Fibroblast of mammary gland (primary cell): ENCODE data around the gene RPS19BP1.

ENCODE experiments used
- DNase-seq: peaks from one replicate; pipeline ENCODE4 v3.0.0-alpha.2; 2010; ENCODE audit warnings: low read depth
- H3K4me3 ChIP-seq: 2 replicates; pipeline ENCODE4 v1.5.1; 2011; ENCODE audit warnings: low read depth, mild to moderate bottlenecking, low read length, moderate library complexity; ENCODE audit not compliant: control insufficient read depth
- TF ChIP-seq, protein P1 (sequence below): conservative IDR thresholded peaks from 2 replicates; pipeline ENCODE4 v1.5.1; 2011; ENCODE audit warnings: low read depth, low read length, inconsistent platforms; ENCODE audit not compliant: control insufficient read depth, insufficient read depth

The RPS19BP1 gene

DNA sequence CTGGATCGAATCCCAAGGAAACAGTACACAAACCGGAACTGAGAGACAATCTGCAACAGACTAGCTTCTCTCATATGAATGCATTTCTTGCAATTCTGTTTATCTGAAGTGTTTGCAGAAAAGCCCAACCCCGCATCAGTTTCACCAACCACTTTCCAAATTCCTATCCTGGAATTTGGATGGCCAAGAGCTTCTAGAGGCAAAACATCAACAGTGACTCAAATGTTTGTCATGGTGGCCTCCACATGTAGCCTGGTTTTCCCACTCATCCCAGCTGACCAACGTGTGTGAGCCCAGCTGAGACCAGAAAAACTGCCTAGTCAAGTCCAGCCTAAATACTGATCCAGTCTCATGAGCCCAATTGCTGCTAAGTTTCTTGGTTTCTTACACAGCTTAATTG is 38.8 kb downstream of the RPS19BP1 start:
- DNase-seq: peak; percentile 92
- TF ChIP-seq, protein P1, sequence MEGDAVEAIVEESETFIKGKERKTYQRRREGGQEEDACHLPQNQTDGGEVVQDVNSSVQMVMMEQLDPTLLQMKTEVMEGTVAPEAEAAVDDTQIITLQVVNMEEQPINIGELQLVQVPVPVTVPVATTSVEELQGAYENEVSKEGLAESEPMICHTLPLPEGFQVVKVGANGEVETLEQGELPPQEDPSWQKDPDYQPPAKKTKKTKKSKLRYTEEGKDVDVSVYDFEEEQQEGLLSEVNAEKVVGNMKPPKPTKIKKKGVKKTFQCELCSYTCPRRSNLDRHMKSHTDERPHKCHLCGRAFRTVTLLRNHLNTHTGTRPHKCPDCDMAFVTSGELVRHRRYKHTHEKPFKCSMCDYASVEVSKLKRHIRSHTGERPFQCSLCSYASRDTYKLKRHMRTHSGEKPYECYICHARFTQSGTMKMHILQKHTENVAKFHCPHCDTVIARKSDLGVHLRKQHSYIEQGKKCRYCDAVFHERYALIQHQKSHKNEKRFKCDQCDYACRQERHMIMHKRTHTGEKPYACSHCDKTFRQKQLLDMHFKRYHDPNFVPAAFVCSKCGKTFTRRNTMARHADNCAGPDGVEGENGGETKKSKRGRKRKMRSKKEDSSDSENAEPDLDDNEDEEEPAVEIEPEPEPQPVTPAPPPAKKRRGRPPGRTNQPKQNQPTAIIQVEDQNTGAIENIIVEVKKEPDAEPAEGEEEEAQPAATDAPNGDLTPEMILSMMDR: no peak
- H3K4me3 ChIP-seq: no peak overlapping the region

DNA sequence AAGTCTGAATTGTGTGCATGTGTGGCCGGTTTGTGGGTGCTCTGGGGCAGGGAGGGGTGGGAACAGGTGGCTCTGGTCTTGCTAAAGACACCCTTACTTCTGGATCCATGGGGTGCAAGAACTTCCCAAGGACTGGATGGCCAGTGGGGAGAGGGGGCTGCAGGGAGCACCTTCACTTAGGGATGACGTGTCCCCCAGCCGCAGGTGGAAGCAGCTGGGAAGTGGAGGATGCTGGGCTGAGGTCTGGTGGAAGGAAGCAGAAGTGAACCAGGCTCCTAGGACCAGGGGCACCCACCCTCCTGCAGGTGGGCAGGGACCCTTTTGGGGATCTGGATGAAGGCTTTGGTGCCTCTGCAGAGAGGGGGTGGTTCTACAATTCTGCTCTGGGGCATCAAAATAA is 40.4 kb downstream of the RPS19BP1 start:
- DNase-seq: no peak
- TF ChIP-seq, protein P1: no peak
- H3K4me3 ChIP-seq: no peak overlapping the region

DNA sequence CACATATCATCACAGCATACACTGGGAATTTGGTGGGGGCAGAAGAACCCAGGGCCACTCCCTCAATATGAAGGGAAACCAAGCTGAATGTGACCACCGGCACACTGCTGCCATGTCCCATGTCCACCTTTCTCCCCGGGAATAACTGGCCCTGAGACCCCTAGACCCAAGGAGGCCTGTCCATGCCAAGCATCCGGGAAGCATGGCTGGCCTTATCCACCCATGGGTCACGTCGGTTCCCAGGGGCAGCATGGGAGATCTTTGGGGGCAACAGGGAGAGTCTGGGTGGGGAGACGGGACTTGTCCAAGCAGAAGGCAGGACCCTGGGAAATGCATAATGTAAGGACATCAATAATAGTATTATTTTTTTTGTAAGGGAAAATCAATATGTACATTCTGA is 40.9 kb downstream of the RPS19BP1 start:
- no peak overlapping the region for H3K4me3 ChIP-seq
- TF ChIP-seq, protein P1: no peak
- DNase-seq: no peak

DNA sequence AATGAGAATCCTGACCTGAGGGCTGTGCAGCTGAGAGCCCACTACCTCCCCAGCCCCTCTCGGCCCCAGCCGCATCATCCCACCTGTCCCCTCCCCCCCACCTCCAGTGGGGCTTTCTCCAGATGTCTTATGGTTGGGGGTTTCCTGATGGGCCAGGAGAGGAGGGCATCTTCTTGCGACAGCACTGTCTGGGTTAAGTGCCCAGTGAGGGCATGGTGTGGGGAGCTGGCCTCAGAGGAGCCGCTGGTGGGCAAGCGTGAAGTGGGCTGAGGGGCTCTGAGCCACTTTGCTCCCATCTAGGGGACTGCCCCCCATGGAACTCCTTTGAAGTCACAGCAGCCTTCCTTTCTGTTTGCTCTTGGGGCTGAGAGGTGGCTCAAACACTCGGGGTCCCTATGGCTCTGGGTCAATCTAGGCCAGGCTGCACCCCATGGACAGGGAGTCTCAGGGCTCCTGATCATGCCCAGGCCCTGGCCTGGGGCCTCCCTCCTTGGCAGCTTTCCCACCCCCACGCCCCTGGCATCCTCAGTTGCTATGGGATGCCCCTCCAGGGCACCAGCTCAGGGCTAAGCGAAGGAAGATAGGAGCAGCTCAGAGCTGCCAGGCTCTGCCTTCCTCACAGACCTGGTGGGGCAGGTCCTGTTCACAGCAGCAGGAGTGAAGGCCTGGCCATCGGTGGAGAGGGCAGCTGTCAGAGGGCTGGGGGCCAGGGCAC is 41.4 kb downstream of the RPS19BP1 start:
- TF ChIP-seq, protein P1: no peak
- no peak overlapping the region for H3K4me3 ChIP-seq
- DNase-seq: no peak

DNA sequence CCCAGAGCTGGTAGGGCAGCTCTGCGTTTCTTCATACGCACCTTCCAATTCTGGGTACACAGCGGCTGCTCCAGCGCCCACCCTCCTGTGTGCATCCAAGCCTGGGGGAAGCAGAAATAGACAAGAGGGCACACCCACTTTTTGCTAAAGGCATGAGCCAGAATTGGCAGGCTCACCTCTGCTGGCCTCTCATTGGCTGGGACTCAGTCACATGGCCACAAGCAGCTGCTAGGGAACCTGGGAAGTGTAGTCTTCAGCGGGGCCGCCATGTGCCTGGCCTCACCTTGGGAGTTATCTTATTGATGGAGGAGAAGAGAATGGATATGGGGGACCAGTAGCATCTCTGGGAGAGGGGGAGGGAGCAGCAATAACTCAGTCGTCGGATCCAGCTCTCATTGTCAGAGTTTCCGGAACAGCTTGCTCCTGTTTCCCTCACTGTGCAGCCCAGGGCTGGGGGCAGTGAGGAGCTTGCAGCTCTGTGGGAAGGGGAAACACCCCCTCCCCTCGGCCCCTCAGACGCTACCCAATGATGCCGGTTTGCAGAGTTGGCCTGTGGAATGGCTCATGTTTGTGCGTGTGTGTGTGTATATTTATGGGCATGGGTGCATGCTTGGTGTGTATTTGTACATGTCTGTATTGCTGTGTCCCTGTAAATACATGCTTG is 42.3 kb downstream of the RPS19BP1 start:
- H3K4me3 ChIP-seq: no peak overlapping the region
- TF ChIP-seq, protein P1: no peak
- DNase-seq: peak; percentile 75

DNA sequence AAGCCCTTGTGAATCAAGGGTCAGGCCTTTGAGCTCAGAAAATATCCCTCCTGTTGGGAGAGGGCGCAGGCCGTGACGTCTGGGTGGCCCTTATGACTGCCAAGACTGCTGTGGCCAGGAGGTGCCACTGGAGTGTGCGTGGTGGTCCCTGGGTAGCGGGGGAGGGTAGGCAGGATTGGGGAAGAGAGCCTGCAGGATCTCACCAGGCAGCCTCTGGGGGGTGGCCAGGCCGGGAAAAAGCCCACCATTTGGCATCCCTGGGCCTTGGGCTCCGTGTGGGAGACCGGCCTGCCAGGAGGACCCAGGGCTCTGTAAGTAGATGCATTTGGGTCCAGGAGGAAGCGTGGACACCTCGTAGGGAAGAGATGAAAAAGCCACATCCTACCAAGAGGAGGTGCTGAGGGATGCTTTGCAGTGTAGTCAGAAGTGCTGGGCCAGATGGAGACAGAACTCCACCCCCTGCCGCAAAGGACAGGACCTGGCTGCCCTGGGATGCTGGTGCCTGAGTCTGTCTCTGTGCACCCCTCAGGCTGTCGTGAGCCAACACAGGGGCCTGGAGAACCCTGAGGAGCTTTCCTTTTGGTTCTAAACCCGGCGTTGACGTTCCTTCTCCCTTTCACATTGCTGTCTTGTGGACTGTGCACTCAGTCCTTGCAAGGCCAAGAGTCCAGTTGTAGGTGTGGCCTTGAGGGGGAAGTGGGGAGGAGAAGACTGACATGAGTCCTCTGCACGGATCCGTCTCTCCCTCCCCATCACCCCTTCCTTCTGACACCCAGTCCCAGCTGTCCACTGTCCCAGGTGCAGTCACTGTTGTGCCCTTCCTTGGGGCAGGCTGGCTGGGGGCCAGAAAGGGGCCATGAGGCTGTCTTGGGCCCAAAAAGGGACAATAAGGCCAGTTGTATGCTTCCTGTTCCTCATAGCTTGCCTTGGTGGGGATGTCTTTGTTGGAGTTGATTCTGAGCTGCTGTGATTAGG is 43.2 kb downstream of the RPS19BP1 start:
- DNase-seq: no peak
- no peak overlapping the region for H3K4me3 ChIP-seq
- TF ChIP-seq, protein P1: no peak
